Left kidney (tissue), 2 donors: Measurements from ENCODE around the gene GASK1B. TPM values are rescaled to one million over a fixed set of nuclear protein-coding genes. Genes with fewer than 3 reads are reported as not detected.

ENCODE experiments used
- DNase-seq: peaks from one replicate; pipeline ENCODE4 v3.0.0-alpha.2; 2013
- polyA plus RNA-seq: library from polyadenylated mRNA; unstranded; fragments of 120-200 nt; gene quantifications from one replicate; pipeline ENCODE4 v1.2.1, GENCODE V29; 2013; ENCODE audit not compliant: insufficient read length

Gene GASK1B
- polyA plus RNA-seq, 1 donor, result 35.5 TPM

GRCh38 chr4:158147151-158147550, 25.7 kb downstream of the GASK1B start:
- DNase-seq, result no peak

DNA sequence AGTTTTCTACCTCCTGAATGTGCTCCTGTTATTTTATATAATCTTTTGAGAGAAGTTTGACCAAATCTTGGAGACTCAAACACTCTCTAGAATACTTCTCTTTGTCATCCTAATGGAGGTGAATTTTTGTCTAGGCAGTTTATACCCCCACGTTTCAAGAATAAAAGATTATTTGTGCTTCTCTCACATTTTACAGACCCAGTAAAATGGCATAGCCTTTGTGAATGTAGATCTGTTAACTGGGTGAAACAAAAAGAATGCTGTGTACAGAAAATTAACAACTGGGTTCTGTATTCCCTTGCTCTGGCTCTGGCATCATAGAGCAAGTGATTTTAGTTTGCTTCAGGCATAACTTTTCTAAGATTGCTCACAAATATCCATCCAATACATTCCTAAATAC, 26.1 kb downstream of the GASK1B start:
- DNase-seq, result no peak

- no peak for DNase-seq
Measured at GRCh38 chr4:158139086-158139485, 33.7 kb downstream of the GASK1B start.

DNA sequence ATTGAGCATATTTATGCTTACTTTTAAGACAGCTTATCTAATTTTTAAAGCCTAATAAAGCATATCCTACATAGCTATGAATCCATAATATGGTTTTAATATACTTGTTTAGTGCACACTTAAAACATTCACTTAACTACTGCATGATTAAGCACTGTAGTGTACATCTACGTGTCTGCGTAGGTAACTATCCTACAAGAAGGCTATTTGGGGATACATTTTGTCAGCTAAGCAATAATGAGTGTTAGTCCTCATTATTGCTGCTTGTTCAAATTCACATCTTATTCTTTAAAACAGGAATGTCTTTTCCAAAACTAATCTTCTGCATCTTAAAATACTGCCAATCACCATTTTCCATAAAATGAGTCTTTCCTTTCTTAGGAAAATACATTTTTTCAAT, 38.6 kb downstream of the GASK1B start:
- no peak for DNase-seq

GRCh38 chr4:158133551-158133950, 39.3 kb downstream of the GASK1B start:
- DNase-seq, result no peak

DNA sequence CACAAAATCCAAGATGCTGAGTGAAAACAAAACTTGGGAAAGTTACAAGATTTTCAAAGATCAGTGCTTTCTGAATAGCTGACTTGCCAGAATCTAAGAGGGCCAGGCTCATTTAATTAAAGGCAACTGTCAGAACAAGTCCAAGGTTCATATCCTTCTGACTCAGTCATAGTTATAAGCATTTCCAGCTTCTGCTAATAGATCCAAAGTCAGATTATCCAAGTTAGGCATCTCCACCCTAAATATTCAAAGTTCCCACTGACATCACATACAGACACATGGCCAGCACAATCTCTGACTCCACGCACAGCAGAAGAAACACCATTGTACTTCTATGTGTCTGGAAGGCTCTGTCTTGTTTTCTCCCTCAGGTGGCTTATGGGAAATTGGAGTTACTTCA, 41.8 kb downstream of the GASK1B start:
- no peak for DNase-seq

DNA sequence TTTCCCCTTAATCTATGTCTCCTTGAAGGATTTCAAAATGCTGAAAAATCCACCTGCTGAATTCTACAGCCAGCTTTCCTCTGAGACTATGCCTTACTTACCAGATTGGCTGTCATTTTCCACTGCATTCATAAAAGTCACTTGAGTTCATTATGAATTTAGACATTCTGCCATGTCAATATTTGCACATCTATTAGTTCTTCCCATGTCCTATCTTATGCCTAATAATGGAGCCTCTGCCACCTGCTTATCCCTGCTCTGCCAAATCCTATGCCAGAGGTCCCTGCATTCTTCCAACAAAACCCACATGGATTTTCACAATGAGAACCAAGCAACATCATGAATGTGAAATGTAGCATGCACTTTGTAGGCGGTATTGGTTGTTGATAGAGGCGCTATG, 42.6 kb downstream of the GASK1B start:
- no peak for DNase-seq

- DNase-seq, result no peak
Measured at GRCh38 chr4:158129694-158130093, 43.1 kb downstream of the GASK1B start.

GRCh38 chr4:158128540-158128939, 44.3 kb downstream of the GASK1B start:
- no peak for DNase-seq

GRCh38 chr4:158125310-158125709, 47.5 kb downstream of the GASK1B start:
- DNase-seq, result no peak

Other genes with a start within 250 kb of the GASK1B start
- gene TMEM144, start 37.5 kb upstream of the GASK1B start, polyA plus RNA-seq, result 7.8 TPM